HEK293 (cell line): ENCODE results near the gene CCDC73.

Experiments used
- CTCF ChIP-seq: fragments of 450-650 bp; formaldehyde crosslinking; IDR thresholded peaks from 2 replicates; pipeline ENCODE4 v1.5.1; 2016; ENCODE audit warnings: missing biosample characterization, missing genetic modification characterization
- ZBTB8A ChIP-seq: fragments of 450-650 bp; formaldehyde crosslinking; IDR thresholded peaks from 2 replicates; pipeline ENCODE4 v1.5.1; 2016; ENCODE audit warnings: missing biosample characterization, missing genetic modification characterization
- ZNF239 ChIP-seq: fragments of 450-650 bp; formaldehyde crosslinking; IDR thresholded peaks from 2 replicates; pipeline ENCODE4 v1.5.1; 2016; ENCODE audit warnings: missing biosample characterization, missing genetic modification characterization
- ZNF266 ChIP-seq: fragments of 450-650 bp; formaldehyde crosslinking; IDR thresholded peaks from 2 replicates; pipeline ENCODE4 v1.5.1; 2016; ENCODE audit warnings: missing biosample characterization, missing genetic modification characterization, low read depth
- ZNF274 ChIP-seq, 2 experiments: fragments of 200-500 bp in 1 of 2; fragments of 450-650 bp in 1 of 2; sonication (Bioruptor generic) in 1 of 2; formaldehyde crosslinking in 1 of 2; IDR thresholded peaks; 2 replicates each; pipeline versions ENCODE4 v1.5.1 to v1.6.1; 2014 to 2016; ENCODE audit warnings: borderline replicate concordance in 1 of 2, inconsistent platforms in 1 of 2, low read length in 1 of 2, missing biosample characterization in 1 of 2, missing genetic modification characterization in 1 of 2

GRCh38 chr11:32641361-32641760 is 153.1 kb downstream of the CCDC73 start:
- TF ChIP-seq CTCF (no peak), ZBTB8A (tag by site-specific recombination) (no peak), ZNF239 (no peak), ZNF266 (tag by site-specific recombination) (no peak), ZNF274 (IDR thresholded peaks at IDR 0.05; ENCODE audit: low read length) (no peak), ZNF274 (tag by site-specific recombination; IDR thresholded peaks at IDR 0.05; ENCODE audit: borderline replicate concordance) (no peak)
